Epithelial cell of esophagus (primary cell): Measurements from ENCODE around the gene DMRTB1.

Experiments
- DNase-seq: peaks from one replicate; pipeline ENCODE4 v3.0.0; 2010; ENCODE audit warnings: low read depth
- H3K4me3 ChIP-seq: 2 replicates; pipeline ENCODE4 v1.5.1; 2011; ENCODE audit warnings: mild to moderate bottlenecking, low read length, control low read depth
- TF ChIP-seq, protein P1 (sequence below): IDR thresholded peaks from 2 replicates; pipeline ENCODE4 v1.5.1; 2011; ENCODE audit warnings: low read depth, mild to moderate bottlenecking, low read length, control low read depth, inconsistent platforms; ENCODE audit not compliant: insufficient read depth; ENCODE audit errors: missing control alignments

Gene DMRTB1

DNA sequence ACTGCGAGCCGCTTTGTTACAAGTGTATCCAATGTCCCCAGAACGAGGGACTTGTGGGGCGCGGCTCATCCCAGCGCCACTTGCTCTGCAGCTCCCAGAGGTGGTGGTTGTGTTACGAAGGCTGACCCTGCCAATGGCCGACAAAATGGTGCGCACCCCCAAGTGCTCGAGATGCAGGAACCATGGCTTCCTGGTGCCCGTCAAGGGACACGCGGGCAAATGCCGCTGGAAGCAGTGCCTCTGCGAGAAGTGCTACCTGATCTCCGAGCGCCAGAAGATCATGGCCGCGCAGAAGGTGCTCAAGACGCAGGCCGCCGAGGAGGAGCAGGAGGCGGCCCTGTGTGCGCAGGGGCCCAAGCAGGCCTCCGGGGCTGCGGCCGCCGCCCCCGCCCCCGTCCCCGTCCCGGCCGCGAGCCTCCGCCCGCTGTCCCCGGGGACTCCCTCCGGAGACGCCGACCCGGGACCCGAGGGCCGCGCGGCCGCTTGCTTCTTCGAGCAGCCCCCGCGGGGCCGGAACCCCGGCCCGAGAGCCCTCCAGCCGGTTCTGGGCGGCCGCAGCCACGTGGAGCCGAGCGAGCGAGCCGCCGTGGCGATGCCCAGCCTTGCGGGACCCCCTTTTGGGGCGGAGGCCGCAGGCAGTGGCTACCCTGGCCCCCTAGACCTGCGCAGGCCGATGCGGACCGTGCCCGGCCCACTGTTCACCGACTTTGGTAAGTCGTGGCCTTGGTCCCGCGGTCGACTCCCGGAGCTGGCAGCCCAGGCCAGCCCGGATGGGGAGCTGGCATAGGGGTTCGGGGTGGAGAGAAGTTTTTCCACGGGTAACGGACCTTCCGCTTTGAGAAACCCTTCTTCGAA lies at the start of gene DMRTB1:
Gene DMRTB1, plus strand, starts transcription at position 79 of the 855 bp plus-strand sequence. Its CDS starts 55 bp downstream, at position 134.
- no peak within 1 kb of the TSS for H3K4me3 ChIP-seq
- DNase-seq, result no peak
- TF ChIP-seq, protein P1, sequence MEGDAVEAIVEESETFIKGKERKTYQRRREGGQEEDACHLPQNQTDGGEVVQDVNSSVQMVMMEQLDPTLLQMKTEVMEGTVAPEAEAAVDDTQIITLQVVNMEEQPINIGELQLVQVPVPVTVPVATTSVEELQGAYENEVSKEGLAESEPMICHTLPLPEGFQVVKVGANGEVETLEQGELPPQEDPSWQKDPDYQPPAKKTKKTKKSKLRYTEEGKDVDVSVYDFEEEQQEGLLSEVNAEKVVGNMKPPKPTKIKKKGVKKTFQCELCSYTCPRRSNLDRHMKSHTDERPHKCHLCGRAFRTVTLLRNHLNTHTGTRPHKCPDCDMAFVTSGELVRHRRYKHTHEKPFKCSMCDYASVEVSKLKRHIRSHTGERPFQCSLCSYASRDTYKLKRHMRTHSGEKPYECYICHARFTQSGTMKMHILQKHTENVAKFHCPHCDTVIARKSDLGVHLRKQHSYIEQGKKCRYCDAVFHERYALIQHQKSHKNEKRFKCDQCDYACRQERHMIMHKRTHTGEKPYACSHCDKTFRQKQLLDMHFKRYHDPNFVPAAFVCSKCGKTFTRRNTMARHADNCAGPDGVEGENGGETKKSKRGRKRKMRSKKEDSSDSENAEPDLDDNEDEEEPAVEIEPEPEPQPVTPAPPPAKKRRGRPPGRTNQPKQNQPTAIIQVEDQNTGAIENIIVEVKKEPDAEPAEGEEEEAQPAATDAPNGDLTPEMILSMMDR, result no peak

DNA sequence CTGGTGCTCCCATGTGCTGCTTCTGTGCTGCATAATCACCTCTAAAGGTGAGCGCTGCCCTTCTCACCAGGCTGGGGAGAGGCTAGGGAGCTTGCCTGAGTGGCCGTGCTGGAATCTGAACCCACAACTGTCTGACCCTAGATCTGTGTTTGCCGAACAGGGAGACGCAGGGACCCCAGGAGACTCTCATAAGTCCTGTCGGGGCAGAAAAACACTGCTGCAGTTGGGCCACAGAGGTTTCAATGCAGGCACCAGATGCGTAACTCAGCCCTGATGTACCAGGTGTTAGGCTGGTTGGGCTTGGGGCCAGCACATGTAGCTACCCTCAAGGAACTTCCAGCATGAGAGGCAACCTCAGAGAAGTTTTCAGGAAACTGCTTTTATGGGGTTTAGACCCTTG lies 49.5 kb upstream of the DMRTB1 start:
- no peak overlapping the region for H3K4me3 ChIP-seq
- DNase-seq, result no peak
- TF ChIP-seq, protein P1, result no peak

DNA sequence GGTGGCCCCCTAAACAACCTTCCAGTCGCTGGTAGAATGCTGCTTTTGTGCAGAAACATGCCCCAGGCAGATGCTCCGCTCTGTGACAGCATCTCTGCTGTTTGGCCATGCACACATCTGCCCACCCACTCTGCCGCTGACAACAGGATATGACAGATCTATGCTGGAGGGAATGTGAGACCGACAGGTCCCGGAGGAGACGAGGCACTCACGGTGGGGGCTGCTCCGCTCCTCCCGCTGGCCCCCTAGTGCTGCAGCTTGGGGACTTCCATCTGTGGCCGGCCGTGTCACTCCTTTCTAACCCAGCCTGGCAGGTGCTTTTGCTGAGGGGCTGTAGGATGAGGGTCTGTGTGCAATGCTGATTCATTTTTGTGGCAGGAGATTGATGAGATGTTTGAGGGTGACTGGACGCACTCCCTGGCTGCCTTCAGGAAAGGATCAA lies 49.1 kb upstream of the DMRTB1 start:
- TF ChIP-seq, protein P1, result no peak

DNA sequence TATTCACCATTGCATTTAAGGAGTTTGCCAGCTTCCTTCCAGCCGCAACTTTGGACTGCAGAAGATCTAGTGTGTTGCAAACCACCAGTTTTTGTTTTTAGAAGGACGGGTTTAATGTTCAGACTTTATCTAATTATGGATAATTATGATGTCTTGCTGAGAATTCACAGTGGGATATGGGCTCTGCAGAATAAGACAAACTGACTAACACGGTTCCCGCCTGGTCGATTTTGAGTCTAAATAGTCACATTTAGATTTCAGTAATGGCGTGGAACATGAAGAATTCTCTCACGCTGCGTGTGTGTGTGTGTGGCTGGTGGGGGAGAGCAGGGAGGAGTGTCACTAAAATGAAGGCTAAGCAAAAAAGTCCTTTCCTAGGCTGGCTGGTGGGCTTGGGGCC lies 48.5 kb upstream of the DMRTB1 start:
- DNase-seq, result no peak
- TF ChIP-seq, protein P1, result no peak
- H3K4me3 ChIP-seq, result no peak overlapping the region

More for the DNA sequence above, 49.1 kb upstream of the DMRTB1 start:
- H3K4me3 ChIP-seq, result no peak overlapping the region
- DNase-seq, result peak; percentile 23

DNA sequence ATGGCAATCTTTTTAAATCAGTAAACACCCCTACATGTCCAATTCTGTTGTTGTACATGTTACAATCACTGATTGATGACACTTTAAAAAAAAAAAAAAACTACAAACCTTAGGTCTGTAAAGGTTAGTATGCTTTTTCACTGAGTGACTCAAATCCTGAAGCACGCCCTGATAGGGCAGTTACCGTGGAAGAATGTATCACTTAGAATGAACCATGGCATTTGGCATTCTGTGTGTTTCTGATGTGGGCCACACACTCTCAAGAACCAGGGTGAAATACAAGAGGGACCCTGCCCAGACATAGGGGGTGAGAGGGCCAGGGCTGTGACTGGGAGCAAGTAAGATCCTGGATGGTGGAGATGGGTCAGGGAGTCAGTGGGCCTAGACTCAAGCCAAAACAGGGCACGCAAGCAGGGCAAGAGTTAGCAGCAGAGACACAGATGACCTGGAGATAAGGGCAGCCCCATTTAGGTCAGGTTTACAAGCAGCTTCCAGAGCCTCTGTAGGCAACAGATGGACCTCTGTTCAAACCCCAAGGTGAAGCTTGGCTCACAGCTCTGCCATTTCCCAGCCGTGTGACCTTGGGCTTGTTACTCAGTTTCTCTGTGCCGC lies 47.6 kb upstream of the DMRTB1 start:
- TF ChIP-seq, protein P1, result no peak
- DNase-seq, result no peak
- H3K4me3 ChIP-seq, result no peak overlapping the region

DNA sequence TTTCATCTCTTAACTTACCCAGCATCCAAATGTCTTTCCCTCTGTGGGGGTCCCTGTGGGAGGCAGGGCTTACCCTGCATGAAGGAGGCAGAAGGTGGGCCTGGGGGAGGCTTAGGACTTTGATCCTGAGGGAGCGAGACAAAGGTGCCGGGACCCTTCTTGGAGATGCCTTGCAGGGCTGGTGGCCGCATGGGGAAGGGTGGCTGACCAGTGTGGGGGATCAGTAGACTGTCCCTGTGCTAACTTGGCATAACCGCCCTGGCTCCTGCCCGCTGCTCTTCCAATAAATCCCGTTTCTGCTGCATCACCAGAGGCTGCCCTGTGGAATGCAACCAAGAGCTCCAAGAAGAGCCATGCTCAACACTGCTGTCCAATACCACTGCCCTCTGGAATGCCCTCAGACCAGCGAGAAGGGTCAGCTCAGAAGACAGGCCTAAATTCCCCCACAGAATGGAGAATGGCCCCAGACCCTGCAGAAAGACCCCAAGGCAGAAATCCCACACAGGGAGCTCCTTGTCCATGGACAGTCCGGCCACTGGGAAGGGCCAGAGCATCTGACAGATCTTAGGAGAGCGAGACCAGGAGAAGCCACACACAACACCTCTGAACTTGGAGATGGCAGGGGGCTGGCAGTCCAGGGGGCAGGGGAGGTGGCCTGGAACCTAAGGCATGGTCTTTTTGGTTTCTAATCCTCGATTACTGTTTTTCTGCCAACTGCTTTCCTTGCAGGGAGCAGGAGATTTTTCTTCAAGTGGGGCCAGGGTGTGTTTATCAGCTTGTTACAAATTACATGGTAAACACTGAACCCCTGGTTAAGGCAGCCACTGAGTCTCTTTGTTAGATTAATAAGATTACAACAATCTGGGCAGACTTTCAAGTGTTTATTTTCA lies 46.7 kb upstream of the DMRTB1 start:
- H3K4me3 ChIP-seq, result no peak overlapping the region
- TF ChIP-seq, protein P1, result no peak
- no peak for DNase-seq
